Ishikawa (cell line): ENCODE measurements around the gene CD164L2.
A peak's percentile ranks its signal among the peaks of the same experiment; 100 is the strongest.

Experiments used
- CEBPB ChIP-seq: IDR thresholded peaks from 2 replicates; pipeline ENCODE4 v1.6.1; 2012
- CREB1 ChIP-seq: IDR thresholded peaks from 2 replicates; pipeline ENCODE4 v1.6.1; 2012; ENCODE audit warnings: low read depth
- EGR1 ChIP-seq: IDR thresholded peaks from 2 replicates; pipeline ENCODE4 v1.6.1; 2012
- EP300 ChIP-seq: IDR thresholded peaks from 2 replicates; pipeline ENCODE4 v1.6.1; 2012; ENCODE audit warnings: borderline replicate concordance
- RAD21 ChIP-seq: IDR thresholded peaks from 2 replicates; pipeline ENCODE4 v1.6.1; 2012; ENCODE audit warnings: low read depth
- REST ChIP-seq: IDR thresholded peaks from 2 replicates; pipeline ENCODE4 v1.6.1; 2012; ENCODE audit warnings: low read depth, mild to moderate bottlenecking
- TAF1 ChIP-seq: IDR thresholded peaks from 2 replicates; pipeline ENCODE4 v1.6.1; 2012; ENCODE audit warnings: low read depth, mild to moderate bottlenecking
- TCF12 ChIP-seq: IDR thresholded peaks from 2 replicates; pipeline ENCODE4 v1.6.1; 2012; ENCODE audit warnings: low read depth
- TEAD4 ChIP-seq: IDR thresholded peaks from 2 replicates; pipeline ENCODE4 v1.6.1; 2012
- ZBTB7A ChIP-seq: IDR thresholded peaks from 2 replicates; pipeline ENCODE4 v1.6.1; 2012; ENCODE audit warnings: low read depth
- TF ChIP-seq, protein P1 (sequence below): IDR thresholded peaks from 2 replicates; pipeline ENCODE4 v1.6.1; 2012

GRCh38 chr1:27402349-27402754 is 19.2 kb upstream of the CD164L2 start:
- no peak for TF ChIP-seq TEAD4
- no peak for TF ChIP-seq TAF1
- TF ChIP-seq REST, result no peak
- no peak for TF ChIP-seq CREB1
- TF ChIP-seq CEBPB, result no peak
- peak; percentile 66 for TF ChIP-seq RAD21
- no peak for TF ChIP-seq ZBTB7A
- TF ChIP-seq, protein P1, sequence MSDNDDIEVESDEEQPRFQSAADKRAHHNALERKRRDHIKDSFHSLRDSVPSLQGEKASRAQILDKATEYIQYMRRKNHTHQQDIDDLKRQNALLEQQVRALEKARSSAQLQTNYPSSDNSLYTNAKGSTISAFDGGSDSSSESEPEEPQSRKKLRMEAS, result no peak
- TF ChIP-seq EGR1, result no peak
- no peak for TF ChIP-seq EP300
- TF ChIP-seq TCF12, result no peak
